SJCRH30 (cell line): ENCODE results near the gene NEDD8. TPM values are rescaled to one million over a fixed set of nuclear protein-coding genes. Genes with fewer than 3 reads are reported as not detected.

Source experiments
- DNase-seq, 2 experiments: peaks; one replicate each; pipeline ENCODE4 v3.0.0-alpha.2; 2015 to 2020
- H3K27ac ChIP-seq: fragments of 250-450 bp; sonication (Bioruptor Pico); 2 replicates; pipeline ENCODE4 v1.5.1; 2020; ENCODE audit warnings: mild to moderate bottlenecking, moderate library complexity
- H3K27me3 ChIP-seq: fragments of 250-450 bp; sonication (Bioruptor Pico); 2 replicates; pipeline ENCODE4 v1.5.1; 2020; ENCODE audit warnings: mild to moderate bottlenecking, moderate library complexity
- H3K36me3 ChIP-seq: fragments of 250-450 bp; sonication (Bioruptor Pico); 2 replicates; pipeline ENCODE4 v1.5.1; 2020; ENCODE audit warnings: mild to moderate bottlenecking, moderate library complexity
- H3K4me1 ChIP-seq: fragments of 250-450 bp; sonication (Bioruptor Pico); 2 replicates; pipeline ENCODE4 v1.5.1; 2020; ENCODE audit warnings: mild to moderate bottlenecking, moderate library complexity
- H3K4me3 ChIP-seq: fragments of 250-450 bp; sonication (Bioruptor Pico); 2 replicates; pipeline ENCODE4 v1.5.1; 2020; ENCODE audit warnings: mild to moderate bottlenecking, moderate library complexity
- H3K9me3 ChIP-seq: fragments of 250-450 bp; sonication (Bioruptor Pico); replicated peaks from 2 replicates; pipeline ENCODE4 v1.5.1; 2020; ENCODE audit warnings: mild to moderate bottlenecking, moderate library complexity
- total RNA-seq: library from RNA; depleted of rRNA; stranded (reverse); fragments of >200 nt; shearing (Covaris generic); gene quantifications from 2 replicates; pipeline ENCODE4 v1.2.3, GENCODE V29; 2014

Gene NEDD8
- total RNA-seq, 1 experiment from 2014 or later: 296 TPM

- H3K36me3 ChIP-seq: peaks cover 8% of the 10 kb centered on the region
- DNase-seq: no peak
- peaks cover 8% of the 10 kb centered on the region; the same call in 1 of the 2 replicates for H3K4me1 ChIP-seq
- H3K4me3 ChIP-seq: no peak overlapping the region
- no peak overlapping the region for H3K27ac ChIP-seq
- H3K9me3 ChIP-seq: no peaks in the 10 kb centered on the region
- no peaks in the 10 kb centered on the region for H3K27me3 ChIP-seq
Observed at GRCh38 chr14:24192933-24193332, 39.2 kb downstream of the NEDD8 start.

GRCh38 chr14:24190416-24190815, 41.8 kb downstream of the NEDD8 start:
- H3K36me3 ChIP-seq: peaks cover 19% of the 10 kb centered on the region
- peaks cover 12% of the 10 kb centered on the region; the same call in 1 of the 2 replicates for H3K4me1 ChIP-seq
- DNase-seq: no peak
- no peak overlapping the region for H3K4me3 ChIP-seq
- H3K27ac ChIP-seq: no peak overlapping the region
- no peaks in the 10 kb centered on the region for H3K27me3 ChIP-seq
- no peaks in the 10 kb centered on the region for H3K9me3 ChIP-seq

- no peak for DNase-seq
- Histone ChIP-seq H3K4me3 (no peak overlapping the region), H3K27me3 (no peaks in the 10 kb centered on the region), H3K36me3 (peaks cover 26% of the 10 kb centered on the region), H3K4me1 (peaks cover 9% of the 10 kb centered on the region; the same call in 1 of the 2 replicates), H3K27ac (no peak overlapping the region; the same call in 1 of the 2 replicates), H3K9me3 (no peaks in the 10 kb centered on the region)
Observed at GRCh38 chr14:24189460-24189859, 42.7 kb downstream of the NEDD8 start.

GRCh38 chr14:24189059-24189375, 43.1 kb downstream of the NEDD8 start:
- H3K27me3 ChIP-seq: no peaks in the 10 kb centered on the region
- H3K4me1 ChIP-seq: peaks cover 7% of the 10 kb centered on the region; the same call in 1 of the 2 replicates
- peak overlapping the region; percentile 11; the same call in 1 of the 2 replicates for H3K27ac ChIP-seq
- H3K9me3 ChIP-seq: no peaks in the 10 kb centered on the region
- no peak for DNase-seq
- H3K36me3 ChIP-seq: peaks cover 29% of the 10 kb centered on the region
- peak overlapping the region; percentile 79 for H3K4me3 ChIP-seq

GRCh38 chr14:24188251-24189058, 43.7 kb downstream of the NEDD8 start, which contains the start of gene IPO4:
TSS of gene IPO4 (minus strand) at chr14:24188816. CDS start at chr14:24188787, 29 bp downstream.
- H3K9me3 ChIP-seq: no peaks in the 10 kb centered on the region
- peaks cover 7% of the 10 kb centered on the region; the same call in 1 of the 2 replicates for H3K4me1 ChIP-seq
- peak within 1 kb of the TSS; percentile 48 for H3K27ac ChIP-seq
- peak; percentile 98 for DNase-seq
- peaks cover 30% of the 10 kb centered on the region for H3K36me3 ChIP-seq
- peak within 1 kb of the TSS; percentile 79 for H3K4me3 ChIP-seq
- H3K27me3 ChIP-seq: no peaks in the 10 kb centered on the region

GRCh38 chr14:24187539-24187915, 44.6 kb downstream of the NEDD8 start:
- Histone ChIP-seq H3K4me1 (peaks cover 7% of the 10 kb centered on the region; the same call in 1 of the 2 replicates), H3K4me3 (peak overlapping the region; percentile 79), H3K27me3 (no peaks in the 10 kb centered on the region), H3K27ac (no peak overlapping the region), H3K36me3 (peaks cover 34% of the 10 kb centered on the region), H3K9me3 (no peaks in the 10 kb centered on the region)
- DNase-seq: no peak

- Histone ChIP-seq H3K27me3 (no peaks in the 10 kb centered on the region), H3K9me3 (no peaks in the 10 kb centered on the region), H3K4me1 (peaks cover 7% of the 10 kb centered on the region; the same call in 1 of the 2 replicates), H3K27ac (no peak overlapping the region), H3K4me3 (no peak overlapping the region), H3K36me3 (peaks cover 32% of the 10 kb centered on the region)
- DNase-seq: no peak
Observed at GRCh38 chr14:24186831-24187538, 45.2 kb downstream of the NEDD8 start.

GRCh38 chr14:24185741-24186140, 46.4 kb downstream of the NEDD8 start:
- Histone ChIP-seq H3K27ac (no peak overlapping the region), H3K4me3 (no peak overlapping the region), H3K36me3 (peaks cover 40% of the 10 kb centered on the region), H3K4me1 (peaks cover 7% of the 10 kb centered on the region; the same call in 1 of the 2 replicates), H3K27me3 (no peaks in the 10 kb centered on the region), H3K9me3 (no peaks in the 10 kb centered on the region)
- DNase-seq: no peak

GRCh38 chr14:24185026-24185425, 47.1 kb downstream of the NEDD8 start:
- Histone ChIP-seq H3K9me3 (no peaks in the 10 kb centered on the region), H3K27ac (no peak overlapping the region)

GRCh38 chr14:24184104-24184970, 47.8 kb downstream of the NEDD8 start:
- no peak for DNase-seq
- Histone ChIP-seq H3K4me3 (no peak overlapping the region), H3K9me3 (no peaks in the 10 kb centered on the region), H3K27me3 (no peaks in the 10 kb centered on the region), H3K36me3 (peaks cover 48% of the 10 kb centered on the region), H3K4me1 (peaks cover 7% of the 10 kb centered on the region; the same call in 1 of the 2 replicates), H3K27ac (no peak overlapping the region)

More at GRCh38 chr14:24185026-24185425, 47.1 kb downstream of the NEDD8 start:
- DNase-seq: no peak
- Histone ChIP-seq H3K4me1 (peaks cover 7% of the 10 kb centered on the region; the same call in 1 of the 2 replicates), H3K36me3 (peaks cover 44% of the 10 kb centered on the region), H3K27me3 (no peaks in the 10 kb centered on the region), H3K4me3 (no peak overlapping the region)

- H3K9me3 ChIP-seq: no peaks in the 10 kb centered on the region
- no peaks in the 10 kb centered on the region for H3K27me3 ChIP-seq
- DNase-seq: no peak
- 0 out of 2 replicates have a peak, but pooled peaks cover 5% of the 10 kb centered on the region for H3K4me1 ChIP-seq
- H3K27ac ChIP-seq: no peak overlapping the region
- H3K36me3 ChIP-seq: peaks cover 55% of the 10 kb centered on the region
- no peak overlapping the region for H3K4me3 ChIP-seq
Observed at GRCh38 chr14:24183014-24183481, 49.1 kb downstream of the NEDD8 start.

- DNase-seq: no peak
- Histone ChIP-seq H3K9me3 (no peaks in the 10 kb centered on the region), H3K36me3 (peaks cover 55% of the 10 kb centered on the region), H3K4me3 (no peak overlapping the region), H3K27me3 (no peaks in the 10 kb centered on the region), H3K27ac (no peak overlapping the region), H3K4me1 (no peaks in the 10 kb centered on the region)
Observed at GRCh38 chr14:24182110-24182882, 49.9 kb downstream of the NEDD8 start.

GRCh38 chr14:24181371-24182077, 50.6 kb downstream of the NEDD8 start:
- Histone ChIP-seq H3K4me3 (no peak overlapping the region), H3K4me1 (no peaks in the 10 kb centered on the region), H3K9me3 (no peaks in the 10 kb centered on the region), H3K27ac (no peak overlapping the region), H3K27me3 (no peaks in the 10 kb centered on the region), H3K36me3 (peaks cover 52% of the 10 kb centered on the region)
- DNase-seq: no peak
